SW480 (cell line): ENCODE data around the gene THSD7A.
"Not testable (repeated sequence)": the region's sequence is repeated elsewhere in the genome, so short reads cannot be mapped to it uniquely, and the experiment has no call there.

Experiments
- DNase-seq: peaks from one replicate; pipeline ENCODE4 v3.0.0-alpha.2; 2016; ENCODE audit warnings: low spot score

THSD7A gene

DNA sequence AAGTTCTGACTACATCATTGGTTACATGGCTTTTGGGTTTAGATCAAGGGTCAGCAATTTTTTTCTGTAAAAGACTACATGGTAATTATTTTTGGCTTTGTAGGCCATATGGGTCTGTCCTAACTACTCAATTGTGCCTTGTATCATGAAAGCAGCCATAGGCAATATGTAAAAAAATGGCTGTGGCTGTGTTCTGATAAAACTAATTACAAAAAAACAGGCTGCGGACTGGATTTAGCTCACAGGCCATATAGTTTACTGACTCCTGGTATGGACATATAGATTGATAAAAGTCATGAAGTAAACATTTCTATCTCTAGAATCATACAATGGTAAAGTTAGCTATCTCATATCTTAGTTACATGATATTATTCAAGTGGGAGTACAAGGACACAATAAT is 375.4 kb downstream of the THSD7A start:
- no peak for DNase-seq

DNA sequence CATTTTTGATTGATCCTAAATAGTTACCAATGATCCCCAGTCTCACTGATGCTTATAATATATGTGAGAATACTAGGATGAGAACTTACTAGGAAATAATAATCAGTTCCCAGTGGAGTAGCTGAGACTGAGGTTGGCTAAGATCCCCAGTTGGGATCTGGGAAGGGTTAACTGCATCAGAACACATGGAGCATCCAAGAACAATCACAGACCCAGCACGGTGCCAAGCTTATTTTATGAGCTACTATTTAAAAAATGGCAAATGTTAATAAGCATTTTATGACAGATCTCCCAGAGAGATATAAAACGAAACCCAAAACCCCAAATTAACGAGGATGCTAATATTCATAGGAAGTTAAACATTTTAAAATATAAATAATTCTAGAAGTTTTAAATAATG is 379.5 kb downstream of the THSD7A start:
- no peak for DNase-seq

DNA sequence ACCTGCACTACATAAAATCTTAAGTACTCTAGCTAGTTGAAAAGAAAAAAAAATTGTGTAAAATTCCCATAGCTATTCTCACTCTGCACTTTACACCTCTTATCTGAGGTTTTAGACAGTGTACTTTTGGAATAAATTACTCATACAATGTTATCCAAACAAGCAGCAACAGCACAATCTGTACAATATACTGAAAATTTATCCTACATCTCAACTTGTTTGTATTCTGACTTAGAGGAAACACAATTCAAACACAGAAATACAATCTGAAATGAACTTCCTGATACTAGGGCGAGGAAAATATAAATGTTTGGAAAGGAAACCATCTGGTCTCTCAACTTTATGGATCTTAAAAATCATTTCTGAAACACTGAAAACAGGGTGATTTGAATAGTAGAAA is 381.7 kb downstream of the THSD7A start:
- DNase-seq, result no peak

DNA sequence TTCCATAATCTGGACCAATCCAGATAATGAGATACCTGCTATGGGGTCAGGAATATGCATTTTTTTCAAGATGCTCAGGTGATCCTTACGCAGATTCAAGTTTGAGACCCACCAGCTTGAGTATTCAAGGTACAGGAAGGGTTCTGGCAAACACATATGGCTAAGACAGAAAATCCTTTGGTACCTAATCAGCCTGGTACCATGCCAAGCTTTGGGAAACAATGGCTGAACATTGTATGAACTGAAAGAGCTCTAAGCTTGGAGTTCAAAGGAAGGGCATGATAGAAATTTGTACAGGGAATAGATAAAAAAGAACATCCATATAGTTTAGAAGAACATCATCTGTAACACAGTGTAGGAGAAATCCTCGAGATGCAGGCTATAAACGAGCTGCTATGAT is 382.7 kb downstream of the THSD7A start:
- DNase-seq, result no peak

DNA sequence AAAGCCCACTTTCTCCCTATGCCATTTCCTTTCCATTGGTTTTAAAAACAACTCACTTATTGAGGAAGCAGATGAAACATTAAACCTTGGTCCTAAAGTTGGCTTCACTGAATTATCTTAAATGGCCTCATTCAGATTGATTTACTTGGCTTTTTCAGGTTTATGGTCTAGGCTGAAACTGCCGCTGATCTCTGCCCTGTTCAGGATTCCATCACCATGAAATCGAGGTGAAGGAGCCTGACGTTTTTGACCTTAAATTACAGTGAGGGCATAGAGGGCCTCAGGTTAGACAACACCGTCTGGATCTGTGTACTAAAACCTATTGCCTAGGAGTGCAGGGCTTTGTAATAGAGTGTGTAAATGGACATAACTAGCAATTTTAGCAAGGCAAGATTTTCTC is 383.7 kb downstream of the THSD7A start:
- DNase-seq, result no peak

DNA sequence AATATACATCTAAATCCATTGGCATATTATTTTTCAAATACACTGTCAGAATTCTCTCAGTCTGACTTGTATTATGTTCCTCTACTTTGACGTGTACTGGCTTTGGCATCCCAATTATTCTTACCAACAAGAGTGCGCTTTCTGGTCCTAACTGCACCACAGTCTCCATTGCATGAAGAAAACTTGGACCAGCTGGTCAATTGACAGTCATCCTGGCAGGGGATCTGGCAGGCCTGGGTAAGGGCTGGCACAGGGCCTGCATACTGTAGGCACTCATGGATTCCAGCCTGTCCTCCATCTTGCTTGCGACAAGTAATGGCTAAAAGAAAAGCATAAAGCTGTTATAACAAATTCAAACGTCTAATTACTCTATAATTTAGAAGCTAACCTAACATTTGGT is 384.9 kb downstream of the THSD7A start:
- no peak for DNase-seq

DNA sequence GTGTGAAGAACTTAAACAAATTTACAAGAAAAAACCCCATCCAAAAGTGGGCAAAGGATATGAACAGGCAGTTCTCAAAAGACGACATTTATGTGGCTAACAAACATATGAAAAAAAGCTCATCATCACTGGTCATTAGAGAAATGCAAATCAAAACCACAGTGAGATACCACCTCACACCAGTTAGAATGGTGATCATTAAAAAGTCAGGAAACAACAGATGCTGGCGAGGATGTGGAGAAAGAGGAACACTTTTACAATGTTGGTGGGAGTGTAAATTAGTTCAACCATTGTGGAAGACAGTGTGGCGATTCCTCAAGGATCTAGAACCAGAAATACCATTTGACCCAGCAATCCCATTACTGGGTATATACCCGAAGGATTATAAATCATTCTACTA is 388.1 kb downstream of the THSD7A start:
- not testable (repeated sequence) for DNase-seq

DNA sequence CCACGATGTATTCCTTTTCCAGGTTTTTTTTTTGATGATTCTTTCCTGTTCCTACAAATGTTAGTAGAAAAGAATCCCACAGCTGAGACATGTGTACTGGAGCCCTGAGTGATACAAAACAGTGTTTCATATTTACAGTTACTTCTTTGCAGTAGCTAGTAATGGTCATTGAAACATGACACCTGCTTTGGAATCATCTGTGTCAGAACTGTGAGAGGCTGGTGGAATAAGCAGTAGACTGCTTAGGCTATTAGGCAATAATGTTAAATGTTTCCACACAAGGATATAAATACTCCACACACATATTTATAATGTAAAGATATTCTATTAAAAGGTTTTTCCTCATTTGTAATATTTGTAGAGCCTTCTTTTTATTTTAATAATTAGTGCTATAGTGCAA is 394.0 kb downstream of the THSD7A start:
- DNase-seq, result peak; percentile 9

DNA sequence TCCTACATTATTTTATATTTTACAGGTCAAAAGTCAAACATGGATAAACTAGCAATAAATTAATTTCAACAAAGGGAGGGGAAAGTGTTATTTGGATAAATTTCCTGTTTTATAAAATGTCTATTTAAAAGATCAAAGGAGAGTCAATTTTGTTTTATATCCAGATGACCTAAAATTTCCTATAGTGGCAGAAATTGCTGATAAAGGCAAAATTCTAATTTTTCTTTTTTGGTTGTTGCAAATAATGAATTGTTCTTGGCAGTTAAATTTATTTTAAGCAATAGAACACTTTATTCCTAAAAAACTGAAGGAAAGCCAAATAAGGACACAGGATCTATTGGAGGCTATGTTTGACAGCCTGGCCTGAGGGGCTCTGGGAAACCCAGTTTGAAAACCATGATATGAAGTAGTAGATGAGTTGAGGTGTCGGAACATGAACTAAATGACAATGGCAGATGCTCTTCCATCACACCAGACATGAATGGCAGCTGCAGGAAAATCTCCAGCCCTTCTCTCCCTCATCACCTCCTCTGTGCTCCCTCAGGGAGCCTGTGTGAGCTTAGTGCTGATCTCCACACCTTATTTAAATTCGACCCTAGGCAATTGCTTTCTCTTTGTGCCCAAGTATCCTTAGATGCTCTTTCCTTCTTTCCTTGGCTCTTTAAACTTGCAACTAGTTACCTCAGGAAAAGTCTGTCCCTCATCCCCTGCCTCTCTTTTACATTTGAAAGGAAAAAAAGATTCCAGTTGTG is 395.0 kb downstream of the THSD7A start:
- DNase-seq, result no peak

DNA sequence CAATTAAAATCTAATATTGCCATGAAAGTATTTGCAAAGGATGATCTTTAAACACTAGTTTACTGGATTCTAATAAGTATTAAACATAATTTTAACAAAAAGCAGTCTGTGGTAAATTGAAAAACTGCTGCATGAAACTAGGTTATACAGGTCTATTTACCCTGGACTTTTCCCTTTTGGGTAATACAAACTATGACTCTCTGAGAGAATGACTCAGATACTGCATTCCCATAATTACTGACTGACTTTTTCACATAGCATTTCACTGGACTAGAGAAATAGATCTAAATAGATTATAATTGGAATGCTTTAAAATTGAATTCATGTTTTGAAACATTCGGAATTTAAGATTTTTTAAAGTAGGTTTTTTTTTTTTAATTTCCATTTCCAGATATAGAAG is 395.7 kb downstream of the THSD7A start:
- no peak for DNase-seq

DNA sequence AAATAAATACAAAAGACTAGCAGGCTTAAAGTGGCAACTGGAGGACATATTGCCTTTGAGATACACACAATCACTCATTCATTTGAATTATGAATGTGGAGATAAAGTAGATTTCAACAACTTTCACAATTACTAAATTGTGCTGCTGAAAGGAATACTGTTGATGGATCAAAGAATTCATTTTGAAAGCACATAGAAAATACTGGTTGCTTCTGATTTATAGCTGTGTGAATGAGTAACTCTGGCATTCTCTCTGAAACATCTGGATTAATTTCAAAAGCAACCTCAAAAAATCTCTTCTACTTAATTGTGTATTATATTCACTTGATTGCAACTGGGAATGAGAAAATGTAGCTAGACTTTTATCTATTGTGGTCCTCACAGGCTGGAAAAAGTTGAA is 397.6 kb downstream of the THSD7A start:
- no peak for DNase-seq

DNA sequence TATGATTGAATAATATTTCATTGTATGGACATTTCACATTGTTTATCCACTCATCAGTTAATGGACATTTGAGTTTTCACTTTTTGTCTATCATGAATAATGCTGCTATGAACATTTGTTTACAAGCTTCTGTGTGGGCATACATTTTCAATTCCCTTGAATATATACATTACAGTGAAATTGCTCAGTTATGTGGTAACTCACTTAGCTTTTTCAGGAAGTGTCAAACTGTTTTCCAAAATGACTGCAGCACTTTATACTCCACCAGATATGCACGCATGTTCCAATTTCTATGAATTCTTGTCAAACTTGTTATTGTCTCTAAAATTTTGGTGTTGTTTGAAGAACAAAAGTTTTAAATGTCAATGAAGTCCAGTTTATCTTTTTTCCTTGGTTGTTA is 401.2 kb downstream of the THSD7A start:
- DNase-seq, result no peak

DNA sequence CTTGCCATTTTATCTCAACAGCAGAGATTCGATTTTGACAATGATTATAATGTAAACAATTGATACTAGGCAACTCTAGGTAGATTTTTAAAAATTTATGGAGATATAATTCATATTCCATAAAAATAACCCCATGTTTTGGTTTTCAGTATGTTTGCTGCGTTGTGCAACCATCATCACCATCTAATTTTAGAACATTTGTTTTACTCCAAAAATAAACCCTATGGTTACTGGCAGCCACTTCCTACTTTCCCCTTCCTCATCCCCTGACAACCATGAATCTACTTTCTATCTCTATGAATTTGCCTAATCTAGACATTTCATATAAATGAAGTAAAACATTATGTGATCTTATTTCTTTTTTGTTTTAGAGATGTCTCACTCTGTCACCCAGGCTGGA is 401.9 kb downstream of the THSD7A start:
- DNase-seq, result no peak

DNA sequence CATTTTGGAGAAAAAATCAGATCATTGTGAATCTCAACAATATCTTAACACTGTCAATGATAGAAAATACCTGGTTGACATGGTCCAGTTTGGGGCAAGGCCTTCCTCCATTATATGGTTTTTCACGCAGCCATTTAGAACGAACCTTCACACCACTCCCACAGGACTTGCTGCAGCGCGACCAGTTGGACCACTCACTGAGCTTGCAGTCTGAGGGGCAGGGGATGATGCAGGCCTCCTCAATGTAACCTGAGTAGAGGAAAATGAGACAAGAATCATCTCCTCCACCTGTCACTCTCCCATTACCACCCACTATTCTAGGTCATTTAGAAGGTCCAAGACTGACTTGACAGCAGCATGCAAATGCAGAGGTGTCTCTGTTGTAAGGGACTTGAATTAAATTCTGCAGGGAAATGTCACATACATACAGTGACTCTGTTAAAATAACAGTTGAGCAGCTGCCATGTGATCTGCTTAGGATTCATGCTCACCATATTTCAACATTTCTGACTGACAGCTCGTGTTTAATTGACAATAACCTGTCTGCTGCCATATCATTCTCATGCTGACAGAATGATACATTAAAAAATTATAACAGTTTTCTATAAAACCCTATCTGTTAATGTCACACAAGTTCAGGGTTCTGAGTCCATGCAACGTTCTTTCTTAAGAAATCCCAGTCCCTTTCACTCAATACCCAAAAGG is 403.0 kb downstream of the THSD7A start:
- no peak for DNase-seq

DNA sequence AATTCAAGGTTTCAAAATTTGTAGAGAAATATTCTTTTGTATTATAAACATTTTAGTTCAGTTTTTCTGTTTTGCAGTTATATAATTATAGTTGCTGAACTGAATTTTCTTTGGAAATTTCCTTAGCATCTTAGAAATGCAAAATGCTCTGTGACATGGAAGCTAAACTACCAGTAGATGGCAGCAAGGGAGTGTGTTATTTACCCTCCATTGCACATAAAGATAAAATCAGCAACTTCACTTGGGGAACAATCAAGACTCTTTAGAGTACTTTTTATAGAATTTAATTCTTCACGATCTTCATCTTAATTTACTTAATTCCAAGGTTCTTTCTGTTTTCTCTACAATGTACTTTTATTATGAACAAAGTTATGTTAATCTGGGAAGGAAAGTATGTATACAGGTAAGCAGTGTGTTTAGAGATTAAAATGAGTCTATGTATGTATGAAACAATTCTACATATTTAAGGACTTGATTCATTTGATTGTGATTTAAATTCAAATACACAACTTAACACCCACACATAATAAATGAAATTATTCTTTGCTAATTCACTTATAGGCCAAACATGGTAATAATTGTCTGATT is 404.2 kb downstream of the THSD7A start:
- peak; percentile 75 for DNase-seq

DNA sequence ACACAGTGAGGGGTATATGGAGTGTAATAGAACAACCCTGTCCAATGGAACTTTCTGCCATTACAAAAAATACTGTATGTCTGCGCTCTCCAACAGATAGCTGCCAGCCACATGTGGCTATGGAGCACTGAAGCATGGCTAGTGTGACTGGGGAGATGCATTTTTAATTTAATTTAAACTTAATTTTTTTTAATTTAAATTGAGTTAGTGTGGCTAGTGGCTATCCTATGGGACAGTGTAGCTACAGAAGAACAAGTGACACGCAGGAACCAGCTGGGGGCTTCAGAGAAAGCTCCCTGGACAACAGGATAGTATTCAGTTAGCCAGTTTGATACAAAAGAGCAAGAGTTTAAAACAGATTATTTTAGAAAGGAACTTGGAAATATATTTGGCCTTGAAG is 408.0 kb downstream of the THSD7A start:
- DNase-seq, result no peak

DNA sequence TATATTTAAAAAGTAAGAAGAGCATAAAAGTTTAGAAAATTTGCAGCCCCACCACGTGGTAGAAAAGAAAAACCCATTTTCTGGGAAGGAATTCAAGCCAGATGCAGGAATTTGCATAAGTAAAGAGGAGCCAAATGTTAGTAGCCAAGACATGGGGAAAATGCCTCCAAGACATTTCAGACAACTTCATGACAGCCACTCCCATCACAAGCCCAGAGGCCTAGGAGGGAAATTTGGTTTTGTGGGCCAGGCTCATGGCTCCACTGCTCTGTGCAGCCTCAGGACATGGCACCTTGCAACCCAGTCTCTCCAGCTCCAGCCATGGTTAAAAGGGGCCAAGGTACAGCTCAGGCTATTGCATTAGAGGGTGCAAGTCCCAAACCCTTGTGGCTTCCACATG is 411.9 kb downstream of the THSD7A start:
- DNase-seq, result no peak

DNA sequence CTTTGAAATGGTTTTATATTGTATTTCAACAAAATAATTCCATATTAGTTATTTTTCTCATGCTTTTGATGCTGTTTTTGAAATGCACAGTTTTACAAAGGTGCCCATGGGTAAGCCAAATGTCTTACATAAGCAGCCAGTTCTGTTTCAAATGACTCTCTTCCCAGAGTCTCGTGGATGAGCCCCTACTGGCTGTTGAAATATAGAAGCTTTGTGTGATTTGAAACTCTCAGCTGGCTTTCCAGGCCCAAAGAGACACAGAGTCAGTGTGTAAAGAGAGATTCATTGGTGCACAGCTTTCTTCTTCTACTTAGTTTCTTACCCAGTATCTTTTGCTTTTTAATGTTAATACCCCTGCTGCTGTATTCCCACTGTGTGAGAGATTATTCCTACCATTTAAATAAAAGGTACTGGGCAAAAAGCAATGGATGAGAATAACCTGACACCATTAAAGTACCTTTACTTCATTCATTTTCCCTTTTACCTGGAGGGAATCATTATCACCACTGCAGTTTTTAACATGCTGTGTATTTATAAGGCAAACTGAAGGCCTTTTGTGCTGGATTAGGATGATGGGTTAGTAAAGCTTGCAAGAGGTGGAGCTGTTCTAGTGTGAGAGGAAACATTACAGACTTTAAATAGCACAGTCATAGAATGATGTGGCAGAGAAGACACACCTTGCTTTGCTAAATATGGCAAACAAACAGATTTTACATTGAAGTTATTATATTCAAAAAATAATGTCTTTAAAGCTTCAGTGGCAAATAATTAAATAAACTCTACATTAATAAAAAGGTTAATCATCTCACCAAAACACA is 415.1 kb downstream of the THSD7A start:
- no peak for DNase-seq

DNA sequence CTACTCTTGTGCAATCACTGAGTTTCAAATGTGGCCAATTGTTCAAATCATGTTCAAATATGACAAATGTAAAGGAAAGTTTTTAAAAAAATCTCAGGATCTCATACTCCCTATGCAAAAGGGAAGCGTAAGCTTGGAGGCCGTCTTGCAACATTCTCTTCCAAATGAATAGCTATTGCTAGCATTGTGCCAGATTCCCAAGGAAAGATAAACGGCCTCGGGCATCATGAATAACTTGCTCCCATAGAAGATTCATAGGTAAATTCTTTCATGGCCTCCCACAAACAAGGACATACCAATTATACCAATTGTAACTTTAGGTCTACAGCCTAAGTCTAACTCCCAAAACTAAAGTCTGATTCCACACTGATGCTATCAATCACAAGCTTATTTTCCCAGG is 416.9 kb downstream of the THSD7A start:
- no peak for DNase-seq

DNA sequence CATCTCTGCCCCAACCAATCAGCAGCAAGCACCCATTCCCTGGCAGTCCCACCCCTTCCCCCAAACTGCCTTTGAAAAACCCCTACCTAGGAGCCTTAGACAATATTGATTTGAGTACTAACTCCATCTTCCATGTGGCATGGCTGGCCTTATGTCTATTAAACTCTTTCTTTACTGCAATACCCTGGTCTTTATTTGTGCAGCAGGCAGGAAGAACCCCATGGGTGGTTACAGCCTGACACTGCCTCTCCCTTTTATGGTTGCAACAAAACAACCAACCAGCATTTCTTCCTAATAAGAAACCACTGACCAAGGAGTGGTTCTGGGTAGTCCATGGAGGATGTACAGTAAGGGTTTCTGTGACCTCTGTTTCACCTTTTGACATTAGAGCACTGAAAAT is 418.1 kb downstream of the THSD7A start:
- DNase-seq, result no peak

DNA sequence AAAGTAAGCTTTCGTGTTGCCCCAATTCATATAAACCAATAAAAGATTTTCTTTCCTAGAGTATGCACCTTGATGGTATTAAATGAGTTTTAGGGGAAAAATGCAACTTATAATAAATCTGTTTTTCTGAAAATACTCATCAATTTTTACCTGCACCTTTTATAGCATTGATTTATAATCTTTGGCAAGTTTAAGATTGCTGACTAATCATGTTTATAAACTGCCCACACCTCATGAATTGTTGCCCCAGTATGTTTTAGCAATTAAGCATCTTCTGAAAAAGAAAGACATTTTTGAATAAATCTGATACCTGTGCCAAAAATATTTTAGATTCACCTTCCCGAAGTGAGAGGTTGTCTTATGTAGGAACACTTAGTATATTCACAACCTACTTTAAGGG is 420.0 kb downstream of the THSD7A start:
- no peak for DNase-seq
